ENCODE data around the gene SLC16A5. TPM values are rescaled to one million over a fixed set of nuclear protein-coding genes. Genes with fewer than 3 reads are reported as not detected.
A peak's percentile ranks its signal among the peaks of the same experiment; 100 is the strongest.

Gene SLC16A5
- total RNA-seq, 1 experiment from 2014 or later: 17.1 TPM

DNA sequence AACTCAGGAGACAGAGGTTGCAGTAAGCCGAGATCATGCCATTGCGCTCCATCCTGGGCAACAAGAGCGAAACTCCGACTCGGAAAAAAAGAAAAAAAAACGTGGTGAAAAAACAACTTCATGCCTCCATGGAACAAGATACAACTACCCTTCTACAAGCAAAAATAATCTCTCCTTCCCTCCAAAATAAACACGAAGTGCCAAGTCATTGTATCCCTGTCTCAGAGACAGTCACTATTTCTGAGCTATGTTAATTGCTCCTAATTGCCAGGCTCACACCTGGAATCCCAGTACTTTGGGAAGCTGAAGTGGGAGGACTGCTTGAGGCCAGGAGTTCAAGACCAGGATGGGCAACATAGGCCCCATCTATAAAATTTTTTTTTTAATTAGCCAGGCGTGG is 19.0 kb upstream of the SLC16A5 start:
- Mint-ChIP-seq H3K27me3 (ENCODE audit: low read depth) (no peaks in the 10 kb centered on the region; the same call in 1 of the 2 replicates), H3K36me3 (ENCODE audit: insufficient read depth in 1 of 3, low read depth in 3 of 3) (peaks cover 6 to 19% (median 14%) of the 10 kb centered on the region in 3 experiments; a peak in 6 of 7 replicates), H3K4me3 (no peak overlapping the region; a peak in 1 of 5 replicates), H3K9me3 (no peaks in the 10 kb centered on the region), H3K4me1 (peaks cover 0 to 7% of the 10 kb centered on the region in 2 experiments; a peak in 2 of 4 replicates), H3K27ac (peak overlapping the region in 1 of 3 experiments; percentile 72; a peak in 1 of 7 replicates)
- Histone ChIP-seq H4K91ac (ENCODE audit: insufficient read length, low read depth, low read length) (no peak overlapping the region), H3K79me2 (ENCODE audit: insufficient read depth, low read length) (no peaks in the 10 kb centered on the region), H2BK12ac (ENCODE audit: insufficient read length, low read depth, low read length) (no peak overlapping the region), H3K23me2 (ENCODE audit: insufficient read length, low read depth, low read length, poor library complexity, severe bottlenecking) (no peaks in the 10 kb centered on the region), H2AK5ac (ENCODE audit: insufficient read length, low read length) (no peak overlapping the region), H2BK5ac (ENCODE audit: insufficient read length, low read length) (no peak overlapping the region), H3K79me1 (ENCODE audit: insufficient read depth, low read depth, low read length, poor library complexity, severe bottlenecking) (no peaks in the 10 kb centered on the region), H4K20me1 (ENCODE audit: control insufficient read depth, insufficient read depth, insufficient read length) (peaks cover 3% of the 10 kb centered on the region), H3T11ph (ENCODE audit: low read length) (no peak overlapping the region), H3K56ac (ENCODE audit: insufficient read length, low read depth, low read length) (no peak overlapping the region), H2BK15ac (ENCODE audit: low read depth, low read length) (no peak overlapping the region), H4K5ac (ENCODE audit: insufficient read length, low read depth, low read length) (no peak overlapping the region), H3K18ac (ENCODE audit: insufficient read length, low read depth, low read length) (no peak overlapping the region), H3K27me3 (ENCODE audit: insufficient read depth, low read length) (no peaks in the 10 kb centered on the region), H3K14ac (ENCODE audit: insufficient read depth, low read length) (no peak overlapping the region), H2AFZ (ENCODE audit: low read length) (no peak overlapping the region), H2BK20ac (ENCODE audit: low read depth, low read length, poor library complexity, severe bottlenecking) (no peak overlapping the region), H3K4me1 (ENCODE audit: insufficient read depth, low read length) (no peaks in the 10 kb centered on the region), H4K8ac (replicated peaks; ENCODE audit: insufficient read length, low read depth, low read length) (no peak overlapping the region), H3K27ac (ENCODE audit: insufficient read length, low read depth, low read length) (no peak overlapping the region), H3K23ac (ENCODE audit: insufficient read length, low read depth, low read length) (no peak overlapping the region), H3K4me2 (ENCODE audit: insufficient read depth, insufficient read length, low read length) (no peak overlapping the region), H3K4ac (ENCODE audit: low read depth, low read length) (no peak overlapping the region), H2BK120ac (ENCODE audit: low read depth, low read length, poor library complexity, severe bottlenecking) (no peak overlapping the region), H3K9me3 (ENCODE audit: control insufficient read depth, low read depth, low read length) (no peaks in the 10 kb centered on the region), H3K9ac (ENCODE audit: extremely low read depth, insufficient read length, low read length) (no peak overlapping the region)
- WGBS (ENCODE audit: extremely low coverage, insufficient read length, low lambda C conversion rate): no CpG with 5 or more reads among the region's 8 CpGs
- no peak for DNase-seq
- TF ChIP-seq, protein P1, sequence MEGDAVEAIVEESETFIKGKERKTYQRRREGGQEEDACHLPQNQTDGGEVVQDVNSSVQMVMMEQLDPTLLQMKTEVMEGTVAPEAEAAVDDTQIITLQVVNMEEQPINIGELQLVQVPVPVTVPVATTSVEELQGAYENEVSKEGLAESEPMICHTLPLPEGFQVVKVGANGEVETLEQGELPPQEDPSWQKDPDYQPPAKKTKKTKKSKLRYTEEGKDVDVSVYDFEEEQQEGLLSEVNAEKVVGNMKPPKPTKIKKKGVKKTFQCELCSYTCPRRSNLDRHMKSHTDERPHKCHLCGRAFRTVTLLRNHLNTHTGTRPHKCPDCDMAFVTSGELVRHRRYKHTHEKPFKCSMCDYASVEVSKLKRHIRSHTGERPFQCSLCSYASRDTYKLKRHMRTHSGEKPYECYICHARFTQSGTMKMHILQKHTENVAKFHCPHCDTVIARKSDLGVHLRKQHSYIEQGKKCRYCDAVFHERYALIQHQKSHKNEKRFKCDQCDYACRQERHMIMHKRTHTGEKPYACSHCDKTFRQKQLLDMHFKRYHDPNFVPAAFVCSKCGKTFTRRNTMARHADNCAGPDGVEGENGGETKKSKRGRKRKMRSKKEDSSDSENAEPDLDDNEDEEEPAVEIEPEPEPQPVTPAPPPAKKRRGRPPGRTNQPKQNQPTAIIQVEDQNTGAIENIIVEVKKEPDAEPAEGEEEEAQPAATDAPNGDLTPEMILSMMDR (conservative IDR thresholded peaks at IDR 0.05): no peak
